ENCODE data around the gene OPTC.
"Not testable (repeated sequence)": the region's sequence is repeated elsewhere in the genome, so short reads cannot be mapped to it uniquely, and the experiment has no call there.

The OPTC gene, protein sequence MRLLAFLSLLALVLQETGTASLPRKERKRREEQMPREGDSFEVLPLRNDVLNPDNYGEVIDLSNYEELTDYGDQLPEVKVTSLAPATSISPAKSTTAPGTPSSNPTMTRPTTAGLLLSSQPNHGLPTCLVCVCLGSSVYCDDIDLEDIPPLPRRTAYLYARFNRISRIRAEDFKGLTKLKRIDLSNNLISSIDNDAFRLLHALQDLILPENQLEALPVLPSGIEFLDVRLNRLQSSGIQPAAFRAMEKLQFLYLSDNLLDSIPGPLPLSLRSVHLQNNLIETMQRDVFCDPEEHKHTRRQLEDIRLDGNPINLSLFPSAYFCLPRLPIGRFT

DNA sequence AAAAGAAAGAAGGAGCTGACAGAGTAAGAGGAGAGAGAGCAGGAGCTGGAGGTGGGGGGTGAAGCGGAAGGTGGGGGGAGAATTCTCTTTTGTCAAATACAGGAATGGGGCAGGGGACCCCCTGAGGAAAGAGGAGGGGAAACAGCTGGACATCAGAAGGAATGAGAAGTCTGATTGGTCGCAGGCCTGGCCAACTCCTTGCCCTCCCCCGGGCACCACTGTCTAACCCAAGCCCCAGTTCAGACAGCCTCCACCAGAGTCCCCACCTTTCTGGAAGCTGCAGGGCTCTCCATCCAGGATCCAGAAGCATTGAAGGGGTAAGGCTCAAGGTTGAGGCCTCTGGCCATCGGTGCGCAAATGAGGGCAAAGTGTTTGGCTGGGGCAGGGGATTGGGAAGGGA, at the start of gene OPTC:
OPTC (plus strand) TSS at position 253 of the 400 bp plus-strand sequence. CDS start 1,853 bp downstream, outside the sequence.
- DNase-seq (ENCODE audit: low read depth in 2 of 2) = no peak

DNA sequence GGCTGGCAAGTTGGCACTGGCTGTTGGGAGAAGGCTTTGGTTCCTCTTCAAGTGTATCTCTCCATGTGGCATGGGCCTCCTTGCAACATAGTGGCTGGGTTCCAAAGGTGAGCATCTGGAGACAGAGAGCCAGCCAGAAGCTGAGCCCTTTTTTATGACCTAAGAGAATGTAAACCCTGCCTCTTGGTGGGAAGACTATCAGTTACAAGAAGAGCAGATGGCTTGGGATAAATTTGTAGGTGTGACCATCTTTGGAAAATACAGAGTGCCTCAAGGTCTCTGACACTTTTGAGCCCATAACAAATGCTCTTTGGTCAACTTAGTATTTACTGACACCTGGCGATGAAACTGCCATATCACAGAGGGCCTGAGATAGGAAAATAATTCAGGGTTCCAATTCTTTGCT, 49.8 kb upstream of the OPTC start:
- DNase-seq (ENCODE audit: low read depth in 2 of 2) = no peak

DNA sequence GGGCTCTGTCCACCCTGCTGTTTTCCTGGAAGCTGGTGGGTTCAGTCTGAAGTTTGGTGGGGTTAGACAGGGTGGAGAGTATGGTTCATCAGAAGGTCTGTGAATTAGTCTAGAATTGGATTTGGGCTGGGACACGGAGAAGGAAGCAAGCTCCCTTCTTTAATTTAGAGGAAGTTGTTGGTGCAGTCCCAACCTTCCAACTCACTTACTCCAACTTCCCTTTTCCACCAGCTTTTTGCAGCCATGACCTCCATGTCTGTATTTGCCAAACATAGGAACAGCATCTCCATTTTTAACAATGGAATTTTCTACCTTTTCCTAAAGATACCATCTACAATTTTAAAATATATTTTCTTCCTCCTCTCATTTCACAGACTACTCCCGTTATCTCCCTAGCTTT, 46.8 kb upstream of the OPTC start:
- no peak for DNase-seq (ENCODE audit: low read depth in 2 of 2)

DNA sequence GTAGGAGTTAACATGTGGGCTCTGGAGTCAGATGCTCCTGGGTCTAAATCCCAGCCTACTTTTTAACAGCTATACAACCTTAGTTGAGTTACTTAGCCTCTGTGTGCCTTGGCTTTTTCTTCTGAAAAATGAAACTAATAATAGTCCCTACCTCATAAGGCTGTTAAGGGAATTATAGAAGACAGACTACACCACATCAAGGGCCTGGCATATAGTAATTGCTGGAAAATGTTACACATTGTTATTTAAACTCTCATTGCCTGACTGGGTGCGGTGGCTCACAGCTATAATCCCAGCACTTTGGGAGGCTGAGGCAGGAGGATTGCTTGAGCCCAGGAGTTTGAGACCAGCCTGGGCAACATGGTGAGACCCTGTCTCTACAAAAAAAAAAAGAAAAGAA, 46.4 kb upstream of the OPTC start:
- not testable (repeated sequence) for DNase-seq (ENCODE audit: low read depth in 2 of 2)

DNA sequence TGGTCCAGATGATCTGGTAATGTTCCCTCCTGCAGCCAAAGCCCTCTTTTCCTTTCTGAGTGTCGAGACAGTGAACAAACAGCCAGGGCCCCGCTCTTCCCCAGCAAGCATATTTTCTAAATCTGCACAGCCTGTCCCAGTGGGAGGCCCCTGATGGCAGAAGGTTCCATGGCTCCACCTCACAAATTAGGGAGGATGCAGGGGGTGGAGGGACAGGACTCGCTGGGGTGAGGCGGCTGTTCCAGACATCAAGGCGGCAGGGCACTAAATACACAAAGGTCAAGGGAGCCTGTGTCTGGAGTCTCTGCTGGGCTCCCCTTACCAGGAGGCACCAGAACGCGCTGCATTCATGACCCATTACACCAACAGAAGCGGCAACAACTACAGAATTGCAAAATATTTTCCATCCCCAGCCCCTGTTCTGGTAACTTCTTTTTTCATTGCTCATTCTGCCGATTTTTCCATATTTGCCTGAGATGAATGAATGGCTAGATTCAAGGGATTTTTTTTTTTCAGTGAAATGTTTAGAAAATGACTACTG, 45.4 kb upstream of the OPTC start:
- DNase-seq (ENCODE audit: low read depth in 2 of 2) = no peak

DNA sequence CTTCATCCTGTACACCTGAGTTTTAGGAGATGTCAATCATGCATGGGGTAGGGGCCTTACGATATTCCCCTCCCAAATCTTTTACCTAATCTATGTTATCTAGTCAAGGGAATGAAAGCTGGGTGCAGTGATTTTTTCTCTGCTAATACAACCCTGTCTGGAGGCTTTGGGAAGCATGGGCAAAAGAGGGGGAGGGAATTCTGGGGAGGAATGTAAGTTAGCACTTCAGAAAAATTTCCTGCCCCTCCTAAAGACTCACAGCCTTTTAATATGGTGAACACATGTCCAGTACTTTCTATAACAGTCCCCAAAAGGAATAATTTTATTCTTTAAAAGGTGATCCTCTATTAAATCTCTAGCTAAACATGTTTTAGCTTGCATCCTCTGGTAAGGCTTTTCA, 44.0 kb upstream of the OPTC start:
- no peak for DNase-seq (ENCODE audit: low read depth in 2 of 2)

DNA sequence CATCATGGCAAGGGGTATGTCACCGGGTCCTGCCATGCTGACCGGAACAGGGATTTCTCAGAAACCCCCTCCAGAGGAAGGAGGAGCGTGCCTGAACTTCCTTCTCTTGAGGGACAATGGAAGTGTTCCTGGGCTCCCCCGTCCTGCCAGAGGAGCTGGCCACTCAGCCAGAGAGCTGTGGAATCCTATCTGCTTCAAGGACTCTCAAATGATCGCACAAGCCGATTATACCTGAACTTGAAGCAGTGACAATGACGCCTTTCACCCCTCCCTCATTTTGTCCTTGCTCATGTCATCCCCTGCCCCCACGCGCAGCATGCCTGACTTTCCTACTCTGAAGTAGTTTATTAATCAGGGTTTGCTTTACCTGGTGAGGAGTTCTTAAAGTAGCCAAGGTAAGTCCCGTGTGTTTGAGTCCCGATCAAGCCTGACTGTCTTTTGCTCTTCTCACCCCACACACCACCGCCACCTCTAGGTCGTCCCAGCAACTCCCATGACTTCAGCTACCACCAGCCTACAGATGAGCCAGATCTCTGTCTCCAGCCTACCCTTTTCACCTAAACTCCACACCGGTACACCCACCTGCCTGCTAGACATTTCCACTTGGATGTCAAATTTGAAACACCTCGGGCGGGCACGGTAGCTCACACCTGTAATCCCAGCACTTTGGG, 43.3 kb upstream of the OPTC start:
- no peak for DNase-seq (ENCODE audit: low read depth in 2 of 2)

DNA sequence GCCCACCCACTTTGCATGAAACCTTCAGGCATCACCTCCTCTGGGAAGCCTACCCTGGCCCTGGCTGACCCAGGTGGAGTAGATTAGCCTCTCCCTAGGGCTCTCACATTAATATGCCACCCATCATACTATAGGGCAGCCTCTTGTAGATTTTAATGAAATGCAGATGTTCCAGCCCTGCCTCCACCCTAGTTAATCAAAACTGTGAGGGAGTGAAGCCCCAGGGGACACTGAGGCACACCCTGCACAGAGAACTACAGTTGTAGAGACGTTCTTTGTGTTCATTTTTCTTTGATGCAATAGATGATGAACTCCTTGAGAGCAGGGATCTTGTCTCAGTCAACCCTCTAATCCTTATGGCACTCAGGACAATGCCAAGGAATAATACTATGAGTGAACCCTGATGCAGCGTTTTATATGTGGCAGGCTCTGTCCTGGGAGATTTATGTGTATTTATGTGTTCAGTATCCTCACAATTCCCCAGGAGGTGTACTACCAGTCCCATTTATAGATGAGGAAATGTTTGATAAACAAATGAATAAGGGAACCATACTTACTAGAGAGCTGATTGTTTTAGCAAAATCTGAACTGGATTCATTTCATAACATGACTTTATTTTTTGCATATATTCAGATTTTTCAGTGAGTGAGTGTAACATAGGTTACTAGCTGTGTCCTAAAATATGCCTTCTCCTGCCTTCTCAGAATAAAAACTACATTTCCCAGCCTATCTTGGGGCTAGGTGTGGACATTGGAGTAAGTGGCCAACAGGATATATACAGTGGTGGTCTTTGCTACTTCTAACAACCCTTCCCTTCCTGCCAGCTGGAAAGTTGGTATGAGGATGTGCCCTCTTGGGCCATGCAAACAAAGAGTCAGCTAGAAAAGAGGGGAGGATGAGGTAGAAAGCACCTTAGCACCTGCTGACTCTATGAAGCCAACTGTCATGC, 41.8 kb upstream of the OPTC start:
- no peak for DNase-seq (ENCODE audit: low read depth in 2 of 2)

DNA sequence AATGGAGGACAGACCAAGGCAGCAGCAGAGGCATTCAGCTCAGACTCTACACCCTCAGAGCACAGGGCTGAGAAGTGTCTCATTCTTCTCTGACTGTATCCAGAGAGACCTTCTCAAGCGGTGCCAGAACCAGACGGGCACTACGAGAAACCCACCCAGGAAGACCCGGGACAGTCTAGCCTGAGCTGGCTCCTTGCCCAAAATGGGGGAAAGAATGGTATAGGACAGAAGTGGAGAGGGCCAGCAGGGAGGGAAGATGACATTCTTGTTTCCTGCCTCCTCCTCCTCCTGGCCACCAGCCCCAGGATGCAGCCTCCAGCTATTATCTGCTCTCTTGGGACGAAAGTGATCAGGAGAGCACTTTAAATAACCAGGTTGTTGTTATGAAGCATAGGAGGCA, 40.9 kb upstream of the OPTC start:
- DNase-seq (ENCODE audit: low read depth in 2 of 2) = no peak

DNA sequence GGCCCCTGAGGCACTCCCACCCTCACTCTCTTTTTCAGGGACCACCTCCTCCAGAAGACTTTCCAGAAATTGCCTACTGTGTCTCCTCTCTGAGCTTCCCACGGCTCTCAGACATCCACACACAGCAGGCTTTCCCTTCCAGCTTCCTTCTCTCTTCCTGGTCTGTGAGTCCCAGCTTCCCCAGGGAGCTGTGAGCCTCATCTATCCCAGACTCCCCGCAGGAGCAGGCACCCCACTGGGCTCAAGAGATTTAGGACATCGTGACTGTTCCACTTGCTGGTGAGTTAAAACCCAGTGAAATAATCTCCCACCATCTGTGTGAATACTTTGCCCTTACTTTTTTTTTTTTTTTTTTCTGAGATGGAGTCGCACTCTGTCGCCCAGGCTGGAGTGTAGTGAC, 40.3 kb upstream of the OPTC start:
- no peak for DNase-seq (ENCODE audit: low read depth in 2 of 2)

DNA sequence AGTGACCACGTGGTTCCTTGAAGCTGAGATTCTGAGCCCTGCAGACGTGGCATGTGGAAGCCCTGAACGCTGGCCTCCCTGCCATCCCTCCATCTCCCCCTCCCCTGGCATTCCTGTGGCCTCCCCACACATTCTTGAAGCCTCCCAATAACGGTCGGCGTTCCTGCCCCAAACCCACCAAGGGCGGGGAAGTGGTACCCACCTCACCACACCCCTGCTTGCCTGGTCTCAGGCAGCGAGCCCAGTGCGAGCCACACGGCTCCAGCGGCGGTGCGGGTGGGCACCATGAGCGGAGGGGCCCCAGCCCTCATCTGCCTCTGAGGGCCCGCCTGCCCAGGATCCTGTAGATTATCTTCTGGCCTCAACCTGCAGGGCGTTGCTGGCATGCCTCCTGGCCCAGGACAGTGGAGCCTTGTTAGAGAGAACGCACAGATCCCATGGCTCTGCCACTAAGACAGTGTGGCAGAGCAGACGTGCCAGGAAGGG, 38.9 kb upstream of the OPTC start:
- DNase-seq (ENCODE audit: low read depth in 2 of 2) = no peak

DNA sequence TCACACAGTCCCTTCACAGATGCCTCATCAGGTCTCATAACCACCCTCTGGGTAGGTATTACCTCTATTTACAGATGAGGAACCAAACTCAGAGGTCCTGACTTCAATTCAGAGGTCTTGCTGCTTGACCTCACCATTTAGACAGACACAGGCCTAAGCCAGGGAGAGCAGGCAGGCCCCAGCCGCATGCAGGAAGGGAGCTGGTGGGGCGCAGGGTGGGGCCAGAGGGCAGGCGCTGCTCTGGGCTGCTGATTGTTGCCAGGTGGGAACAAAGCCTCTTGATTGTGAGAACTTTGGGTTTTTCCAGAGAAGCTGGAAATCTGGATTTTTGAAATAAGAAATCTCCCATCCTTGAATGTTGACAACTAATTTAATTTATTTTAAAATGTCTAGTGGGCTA, 38.2 kb upstream of the OPTC start:
- DNase-seq (ENCODE audit: low read depth in 2 of 2) = no peak

DNA sequence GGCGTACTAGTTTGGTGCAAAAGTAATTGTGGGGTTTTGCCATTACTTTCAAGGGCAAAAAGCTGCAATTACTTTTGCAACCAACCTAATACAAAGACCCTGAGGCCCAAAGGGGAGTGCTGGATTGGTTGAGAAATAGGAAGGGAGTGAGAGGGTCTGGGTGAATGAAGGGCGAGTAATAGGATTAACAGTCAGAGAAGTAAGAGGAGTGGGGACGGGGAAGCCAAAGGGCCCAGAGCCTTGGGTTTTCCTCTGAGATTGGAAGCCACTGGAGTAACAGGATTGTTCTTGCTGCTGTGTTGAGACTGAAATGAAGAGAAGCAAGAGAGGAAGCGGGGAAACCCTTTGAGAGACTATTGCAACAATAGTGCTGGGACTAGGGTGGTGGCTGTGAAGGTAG, 37.4 kb upstream of the OPTC start:
- no peak for DNase-seq (ENCODE audit: low read depth in 2 of 2)

DNA sequence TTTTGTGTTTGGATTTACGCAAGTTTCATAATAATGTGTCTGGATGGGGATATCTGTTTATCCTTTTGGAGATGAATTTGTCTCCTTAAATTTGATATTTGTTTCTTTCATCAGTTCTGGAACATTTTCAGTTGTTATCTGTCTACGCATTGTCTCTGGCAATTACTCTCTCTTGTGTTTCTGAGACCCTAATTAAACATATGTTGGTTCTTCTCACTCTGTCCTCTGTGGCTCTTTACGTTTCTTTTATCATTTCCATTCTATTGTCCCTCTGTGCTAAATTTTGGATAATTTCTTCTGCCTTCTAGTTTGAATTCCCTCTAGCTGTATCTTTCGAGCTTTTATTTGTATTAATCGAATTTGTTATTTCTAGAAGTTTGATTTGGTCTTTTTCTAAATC, 35.9 kb upstream of the OPTC start:
- no peak for DNase-seq (ENCODE audit: low read depth in 2 of 2)

DNA sequence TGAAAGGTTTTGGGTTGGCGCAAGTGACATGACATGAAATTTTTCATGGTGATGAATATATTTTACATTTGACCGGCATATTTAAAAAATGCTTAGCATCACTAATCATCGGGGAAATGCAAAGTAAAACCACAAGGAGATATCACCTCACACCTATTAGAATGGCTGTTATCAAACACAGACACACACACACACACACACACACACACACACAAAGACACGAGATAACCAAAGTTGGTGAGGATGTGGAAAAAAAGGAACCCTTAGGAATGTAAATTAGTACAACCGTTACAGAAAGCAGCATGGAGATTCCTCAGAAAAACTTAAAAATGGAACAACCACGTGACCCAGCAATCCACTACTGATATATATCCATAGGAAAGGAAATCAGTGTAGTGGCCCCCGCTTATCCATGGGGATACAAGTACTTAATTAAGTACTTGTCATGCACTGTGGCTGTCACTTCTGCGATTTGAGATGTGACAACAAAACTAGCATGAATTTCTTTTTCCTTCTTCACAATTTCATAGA, 34.2 kb upstream of the OPTC start:
- DNase-seq (ENCODE audit: low read depth in 2 of 2) = no peak

DNA sequence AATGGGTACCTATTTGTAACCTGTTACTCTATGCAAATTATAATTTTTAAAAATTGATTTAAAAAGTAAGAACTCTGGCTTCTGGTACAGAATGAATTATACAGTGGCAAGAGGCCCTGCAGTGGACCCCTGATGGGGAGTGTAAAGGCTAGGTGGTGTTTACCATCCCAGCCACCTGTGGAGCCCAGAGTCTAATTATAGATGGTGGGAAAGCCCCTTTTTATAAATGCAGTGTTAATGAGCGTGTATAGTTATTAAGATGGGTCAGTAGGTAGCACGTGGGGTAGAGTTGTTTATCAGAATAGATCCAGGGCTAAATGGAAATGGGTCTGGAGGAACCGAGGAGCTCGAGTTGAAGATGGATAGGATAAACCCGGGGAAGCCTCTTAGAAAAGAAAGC, 32.2 kb upstream of the OPTC start:
- no peak for DNase-seq (ENCODE audit: low read depth in 2 of 2)

DNA sequence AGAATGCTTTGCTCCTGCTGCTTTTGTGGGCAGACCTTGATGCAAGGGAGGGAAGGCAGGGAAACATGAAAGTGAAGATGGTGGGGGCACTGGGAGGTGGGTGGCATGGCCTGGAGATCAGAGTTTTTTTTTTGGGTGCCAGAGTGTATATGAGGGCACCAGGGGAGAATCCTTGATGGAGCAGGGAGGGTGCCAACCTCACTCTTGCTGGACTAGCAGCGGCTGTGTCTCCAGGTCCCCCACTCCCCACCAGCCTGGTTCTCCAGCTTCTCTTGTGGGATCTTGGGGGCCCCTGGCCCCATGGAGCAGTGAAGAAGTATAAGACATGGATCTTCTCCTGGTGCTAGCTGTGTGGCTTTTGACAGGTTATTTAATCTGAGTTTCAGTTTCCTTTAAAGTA, 31.8 kb upstream of the OPTC start:
- DNase-seq (ENCODE audit: low read depth in 2 of 2) = no peak

DNA sequence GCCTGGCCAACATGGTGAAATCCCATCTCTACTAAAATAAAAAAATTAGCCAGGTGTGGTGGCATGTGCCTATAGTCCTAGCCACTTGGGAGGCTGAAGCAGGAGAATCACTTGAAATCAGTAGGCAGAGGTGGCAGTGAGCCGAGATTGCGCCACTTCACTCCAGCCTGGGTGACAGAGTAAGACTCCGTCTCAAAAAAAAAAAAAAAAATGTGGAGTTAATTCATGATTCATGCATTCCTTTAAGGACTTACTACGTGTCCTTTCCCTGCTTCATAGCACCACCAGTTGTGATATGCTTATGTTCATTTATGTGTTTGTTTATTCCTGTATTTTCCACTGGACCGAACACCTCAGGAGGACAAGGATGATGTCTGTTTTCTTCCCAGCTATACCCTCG, 31.1 kb upstream of the OPTC start:
- DNase-seq (ENCODE audit: low read depth in 2 of 2) = no peak

DNA sequence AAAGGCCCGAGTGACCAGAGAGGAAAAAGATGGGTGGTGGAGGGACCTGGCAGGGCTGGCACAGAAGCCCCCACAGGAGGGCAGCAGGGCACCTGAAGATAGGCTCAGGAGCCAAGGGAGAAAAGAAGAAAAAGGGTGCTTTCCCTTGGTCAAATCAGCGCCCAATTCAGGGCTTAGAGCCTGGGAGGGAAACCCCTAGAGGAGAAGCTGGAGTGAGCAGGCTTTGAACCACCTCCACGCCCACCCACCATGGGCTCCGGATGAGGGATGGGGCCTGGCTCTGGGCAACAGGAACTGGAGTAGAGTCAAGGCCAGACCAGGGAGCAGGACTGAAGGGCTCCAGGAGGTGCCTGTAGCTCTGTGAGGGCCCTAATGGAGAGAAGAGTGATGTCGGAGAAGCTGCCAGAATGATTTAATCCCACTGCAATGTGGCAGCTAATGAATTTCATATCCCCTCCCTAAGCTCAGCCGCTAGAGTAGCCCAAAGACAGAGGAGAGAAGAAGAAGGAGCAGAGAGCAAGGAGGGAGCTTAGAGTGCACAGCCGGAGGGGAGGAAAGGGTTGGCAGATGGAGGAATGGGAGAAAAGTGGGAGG, 30.4 kb upstream of the OPTC start:
- no peak for DNase-seq (ENCODE audit: low read depth in 2 of 2)

DNA sequence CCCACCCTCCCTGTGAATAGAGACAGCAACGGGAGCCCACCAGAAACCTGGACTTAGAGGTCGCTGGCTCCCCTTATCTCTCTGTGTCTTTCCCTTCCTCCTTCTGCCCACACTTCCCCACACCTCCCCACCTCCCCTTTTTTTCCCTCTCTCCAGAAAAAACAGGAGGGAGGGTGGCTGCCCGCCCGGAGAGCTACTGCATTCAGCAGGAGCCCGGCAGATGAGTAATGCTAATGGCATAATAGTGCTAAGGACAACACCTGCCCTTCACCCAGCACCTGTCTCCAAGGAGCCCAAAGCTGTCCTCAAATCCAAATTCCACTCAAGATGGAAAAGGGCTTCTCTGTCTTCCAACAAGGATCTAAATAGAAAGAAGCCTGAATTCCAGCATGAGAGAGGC, 29.7 kb upstream of the OPTC start:
- DNase-seq (ENCODE audit: low read depth in 2 of 2) = no peak

DNA sequence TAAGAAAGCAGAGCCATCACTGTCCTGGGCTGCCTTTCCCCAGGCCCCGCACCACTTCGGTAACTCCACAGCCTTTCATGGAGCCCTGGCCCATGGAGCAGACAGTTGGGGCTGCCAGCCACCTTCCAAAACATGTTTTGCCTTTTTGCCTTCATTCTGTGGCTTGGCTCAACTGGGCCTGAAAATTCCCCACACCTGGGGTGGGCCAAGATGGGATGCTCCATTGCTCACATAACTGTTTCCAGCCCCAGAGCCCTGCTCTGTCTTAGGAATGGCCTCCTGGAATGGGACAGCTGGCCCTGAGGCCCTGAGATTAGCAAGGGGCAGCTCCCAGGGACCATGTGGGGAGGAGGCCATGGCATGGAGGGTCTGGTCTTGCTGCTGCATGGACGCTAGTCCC, 29.2 kb upstream of the OPTC start:
- no peak for DNase-seq (ENCODE audit: low read depth in 2 of 2)
